ENCODE data around the gene PPARD. TPM values are rescaled to one million over a fixed set of nuclear protein-coding genes. Genes with fewer than 3 reads are reported as not detected.
"Not testable (repeated sequence)": the region's sequence is repeated elsewhere in the genome, so short reads cannot be mapped to it uniquely, and the experiment has no call there.

The PPARD gene
- total and polyA plus RNA-seq, 2 donors (not counting 1 experiment from before 2014, with no cell fraction given): 14.8 to 16.3 TPM

DNA sequence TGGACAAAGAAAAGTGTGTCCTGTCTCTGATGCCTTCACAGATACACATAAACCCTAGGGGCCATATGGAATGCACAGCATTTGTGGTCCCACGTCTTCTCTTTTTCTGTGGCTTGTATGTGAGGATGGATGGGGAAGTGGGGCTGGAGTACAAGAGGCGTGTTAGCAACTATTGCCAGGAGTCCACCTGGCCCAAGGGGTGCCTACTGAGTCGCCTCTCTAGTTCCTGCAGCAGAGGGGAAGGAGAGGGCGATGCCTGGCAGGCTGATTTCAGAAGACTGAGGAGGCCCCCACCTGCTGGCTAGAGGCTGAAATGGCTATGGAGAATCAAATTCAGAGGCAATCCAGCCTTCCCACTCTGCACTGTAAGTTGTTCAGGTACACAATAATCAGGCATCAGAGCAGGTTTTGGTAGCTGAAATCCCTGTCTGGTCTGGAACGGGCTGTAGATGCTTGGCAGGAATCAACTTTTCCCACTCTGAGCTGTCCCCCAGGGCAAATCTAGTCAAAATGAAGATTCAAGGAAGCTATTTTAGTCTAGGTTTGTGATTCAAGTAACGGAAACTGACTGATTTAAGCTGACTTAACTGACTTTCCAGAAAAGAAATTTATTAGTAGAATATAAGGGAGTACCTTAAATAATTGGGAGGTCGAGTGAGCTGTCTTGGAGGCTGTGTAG, 14.9 kb upstream of the PPARD start:
- no peak overlapping the region for H3K9ac ChIP-seq (ENCODE audit: insufficient read depth, low read length)
- no peak overlapping the region for H2AFZ ChIP-seq (ENCODE audit: low read length)
- no peaks in the 10 kb centered on the region for H3K79me2 ChIP-seq (ENCODE audit: control insufficient read depth, insufficient read depth, low read length)
- H3K4me2 ChIP-seq (ENCODE audit: extremely low read depth, insufficient read depth, low read length): no peak overlapping the region
- no peaks in the 10 kb centered on the region for H3K27me3 ChIP-seq (ENCODE audit: control insufficient read depth, insufficient read depth, low read length)
- no peaks in the 10 kb centered on the region for H3K36me3 ChIP-seq (ENCODE audit: control insufficient read depth, insufficient read depth, low read length)
- no peak overlapping the region for H3K27ac ChIP-seq (ENCODE audit: insufficient read depth, low read length)
- TF ChIP-seq EZH2 (IDR thresholded peaks at IDR 0.05; ENCODE audit: low read length, missing control alignments) (no peak), CTCF (conservative IDR thresholded peaks at IDR 0.05 in 1 of 2, IDR thresholded peaks at IDR 0.05 in 1 of 2; ENCODE audit: low read depth in 1 of 2, low read length in 2 of 2) (peak; percentile 83 to 84)
- no peak overlapping the region for H3K4me3 ChIP-seq (replicated peaks in 1 of 4; ENCODE audit: control extremely low read depth in 1 of 4, insufficient read depth in 1 of 4, low read depth in 3 of 4, low read length in 4 of 4)
- H3K9me3 ChIP-seq (ENCODE audit: control insufficient read depth, insufficient read depth, low read depth, low read length): no peaks in the 10 kb centered on the region
- DNase-seq (ENCODE audit: low read depth in 2 of 2): peak; percentile 47 to 62
- H3K4me1 ChIP-seq (ENCODE audit: control insufficient read depth, extremely low read depth, insufficient read depth, low read length): no peaks in the 10 kb centered on the region
- no peaks in the 10 kb centered on the region for H4K20me1 ChIP-seq (ENCODE audit: control insufficient read depth, extremely low read depth, insufficient read depth, low read length)

GRCh38 chr6:35328108-35328723, 14.1 kb upstream of the PPARD start:
- Histone ChIP-seq H3K4me3 (replicated peaks in 1 of 4; ENCODE audit: control extremely low read depth in 1 of 4, insufficient read depth in 1 of 4, low read depth in 3 of 4, low read length in 4 of 4) (no peak overlapping the region), H3K9ac (ENCODE audit: insufficient read depth, low read length) (no peak overlapping the region), H3K27me3 (ENCODE audit: control insufficient read depth, insufficient read depth, low read length) (no peaks in the 10 kb centered on the region), H3K79me2 (ENCODE audit: control insufficient read depth, insufficient read depth, low read length) (no peaks in the 10 kb centered on the region), H3K36me3 (ENCODE audit: control insufficient read depth, insufficient read depth, low read length) (no peaks in the 10 kb centered on the region), H2AFZ (ENCODE audit: low read length) (no peak overlapping the region), H4K20me1 (ENCODE audit: control insufficient read depth, extremely low read depth, insufficient read depth, low read length) (no peaks in the 10 kb centered on the region), H3K4me2 (ENCODE audit: extremely low read depth, insufficient read depth, low read length) (no peak overlapping the region), H3K4me1 (ENCODE audit: control insufficient read depth, extremely low read depth, insufficient read depth, low read length) (no peaks in the 10 kb centered on the region), H3K27ac (ENCODE audit: insufficient read depth, low read length) (no peak overlapping the region), H3K9me3 (ENCODE audit: control insufficient read depth, insufficient read depth, low read depth, low read length) (no peaks in the 10 kb centered on the region)
- DNase-seq (ENCODE audit: low read depth in 2 of 2): no peak
- TF ChIP-seq EZH2 (IDR thresholded peaks at IDR 0.05; ENCODE audit: low read length, missing control alignments) (no peak), CTCF (conservative IDR thresholded peaks at IDR 0.05 in 1 of 2, IDR thresholded peaks at IDR 0.05 in 1 of 2; ENCODE audit: low read depth in 1 of 2, low read length in 2 of 2) (no peak)

GRCh38 chr6:35328965-35329364, 13.4 kb upstream of the PPARD start:
- not testable (repeated sequence) for H3K27ac ChIP-seq (ENCODE audit: insufficient read depth, low read length); H3K36me3 ChIP-seq (ENCODE audit: control insufficient read depth, insufficient read depth, low read length); H2AFZ ChIP-seq (ENCODE audit: low read length); H3K9ac ChIP-seq (ENCODE audit: insufficient read depth, low read length); H3K27me3 ChIP-seq (ENCODE audit: control insufficient read depth, insufficient read depth, low read length); H4K20me1 ChIP-seq (ENCODE audit: control insufficient read depth, extremely low read depth, insufficient read depth, low read length); H3K4me3 ChIP-seq (replicated peaks in 1 of 4; ENCODE audit: control extremely low read depth in 1 of 4, insufficient read depth in 1 of 4, low read depth in 3 of 4, low read length in 4 of 4); H3K4me2 ChIP-seq (ENCODE audit: extremely low read depth, insufficient read depth, low read length); H3K79me2 ChIP-seq (ENCODE audit: control insufficient read depth, insufficient read depth, low read length); H3K4me1 ChIP-seq (ENCODE audit: control insufficient read depth, extremely low read depth, insufficient read depth, low read length); DNase-seq (ENCODE audit: low read depth in 2 of 2); H3K9me3 ChIP-seq (ENCODE audit: control insufficient read depth, insufficient read depth, low read depth, low read length)
